ENCODE measurements around the gene RPEL1. TPM values are rescaled to one million over a fixed set of nuclear protein-coding genes. Genes with fewer than 3 reads are reported as not detected.
"Not testable (repeated sequence)": the region's sequence is repeated elsewhere in the genome, so short reads cannot be mapped to it uniquely, and the experiment has no call there.

Gene RPEL1
- total RNA-seq, 1 experiment from 2014 or later: not detected

DNA sequence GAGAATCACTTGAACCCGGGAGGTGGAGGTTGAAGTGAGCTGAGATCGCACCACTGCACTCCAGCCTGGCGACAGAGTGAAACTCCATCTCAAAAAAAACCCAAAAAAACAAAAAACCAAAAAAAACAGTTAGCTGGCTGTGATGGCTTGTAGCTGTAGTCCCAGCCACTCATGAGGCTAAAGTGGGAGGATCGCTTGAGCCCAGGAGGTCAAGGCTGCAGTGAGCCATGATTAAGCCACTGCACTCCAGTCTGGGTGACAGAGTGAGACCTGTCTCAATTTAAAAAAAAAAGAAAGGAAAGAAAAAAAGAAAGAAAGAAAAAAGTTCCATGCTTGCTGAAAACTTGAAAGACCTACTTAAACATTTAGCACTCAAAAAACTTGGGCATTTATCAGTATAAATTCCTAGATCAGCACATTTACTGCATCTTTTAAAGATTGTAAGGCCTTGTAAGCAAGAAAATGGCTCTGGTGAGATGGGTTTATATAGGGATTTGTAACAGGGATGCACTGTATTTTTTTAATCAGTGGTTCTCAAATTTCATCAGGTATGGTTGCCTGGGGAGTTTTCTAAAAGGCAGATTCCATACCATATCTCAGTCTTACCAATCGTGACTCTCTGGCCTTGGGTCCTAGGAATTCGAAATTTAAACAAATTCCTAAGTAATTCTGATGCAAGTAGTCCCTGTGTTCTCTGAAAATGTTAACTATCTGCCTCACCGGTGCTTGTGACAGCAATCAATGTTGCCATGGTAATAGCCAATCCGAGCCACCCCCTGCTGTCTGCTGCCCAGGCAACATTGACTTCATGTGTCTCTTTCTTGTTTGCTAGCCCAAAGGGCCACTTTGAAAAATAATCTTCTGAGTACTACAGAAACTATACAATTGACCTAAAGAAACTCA lies 41.1 kb upstream of the RPEL1 start:
- H4K20me1 ChIP-seq (ENCODE audit: insufficient read depth, low read depth, low read length): no peaks in the 10 kb centered on the region
- H2AFZ ChIP-seq (ENCODE audit: low read length): no peak overlapping the region
- no peak overlapping the region for H3K4me3 ChIP-seq (ENCODE audit: low read length)
- H3K27me3 ChIP-seq (ENCODE audit: low read length): no peaks in the 10 kb centered on the region
- no peaks in the 10 kb centered on the region for H3K9me2 ChIP-seq (replicated peaks; ENCODE audit: insufficient read depth, low read length)
- no peaks in the 10 kb centered on the region for H3K4me1 ChIP-seq (ENCODE audit: low read length)
- no peaks in the 10 kb centered on the region for H3K79me2 ChIP-seq (ENCODE audit: low read length)
- H3K27ac ChIP-seq (ENCODE audit: low read length): no peak overlapping the region
- H3K9ac ChIP-seq (ENCODE audit: low read length): no peak overlapping the region
- no peak for DNase-seq
- H3K36me3 ChIP-seq (ENCODE audit: insufficient read depth, low read length): no peaks in the 10 kb centered on the region
- H3K4me2 ChIP-seq (ENCODE audit: low read depth, low read length, poor library complexity, severe bottlenecking): no peak overlapping the region
- H3K9me3 ChIP-seq (ENCODE audit: low read length): no peaks in the 10 kb centered on the region

DNA sequence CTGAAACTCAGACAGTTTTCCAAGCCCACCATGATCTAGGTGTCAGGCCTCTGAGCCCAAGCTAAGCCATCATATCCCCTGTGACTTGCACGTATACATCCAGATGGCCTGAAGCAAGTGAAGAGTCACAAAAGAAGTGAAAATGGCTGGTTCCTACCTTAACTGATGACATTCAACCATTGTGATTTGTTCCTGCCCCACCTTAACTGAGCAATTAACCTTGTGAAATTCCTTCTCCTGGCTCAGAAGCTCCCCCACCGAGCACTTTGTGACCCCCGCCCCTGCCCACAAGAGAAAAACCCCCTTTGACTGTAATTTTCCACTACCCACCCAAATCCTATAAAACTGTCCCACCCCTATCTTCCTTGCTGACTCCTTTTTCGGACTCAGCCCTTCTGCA lies 40.3 kb upstream of the RPEL1 start:
- not testable (repeated sequence) for H3K79me2 ChIP-seq (ENCODE audit: low read length); H3K9me2 ChIP-seq (replicated peaks; ENCODE audit: insufficient read depth, low read length); H3K9ac ChIP-seq (ENCODE audit: low read length); H2AFZ ChIP-seq (ENCODE audit: low read length); H3K27me3 ChIP-seq (ENCODE audit: low read length); H3K27ac ChIP-seq (ENCODE audit: low read length); H3K4me3 ChIP-seq (ENCODE audit: low read length); H3K4me2 ChIP-seq (ENCODE audit: low read depth, low read length, poor library complexity, severe bottlenecking); H4K20me1 ChIP-seq (ENCODE audit: insufficient read depth, low read depth, low read length); H3K4me1 ChIP-seq (ENCODE audit: low read length); H3K9me3 ChIP-seq (ENCODE audit: low read length); DNase-seq; H3K36me3 ChIP-seq (ENCODE audit: insufficient read depth, low read length)

DNA sequence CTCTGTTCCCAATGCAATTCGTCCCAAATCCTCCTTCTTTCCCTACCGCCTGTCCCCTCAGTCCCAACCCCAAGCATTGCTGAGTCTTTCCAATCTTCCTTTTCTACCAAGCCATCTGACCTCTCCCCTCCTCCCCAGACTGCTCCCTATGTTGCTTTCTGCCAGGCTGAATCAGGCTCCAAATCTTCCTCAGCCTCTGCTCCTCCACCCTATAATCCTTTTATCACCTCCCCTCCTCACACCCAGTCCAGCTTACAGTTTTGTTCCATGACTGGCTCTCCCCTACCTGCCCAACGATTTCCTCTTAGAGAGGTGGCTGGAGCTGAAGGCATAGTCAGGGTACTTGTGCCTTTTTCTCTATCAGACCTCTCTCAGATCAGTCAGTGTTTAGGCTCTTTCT lies 39.0 kb upstream of the RPEL1 start:
- not testable (repeated sequence) for H2AFZ ChIP-seq (ENCODE audit: low read length); H3K9me2 ChIP-seq (replicated peaks; ENCODE audit: insufficient read depth, low read length); H3K4me3 ChIP-seq (ENCODE audit: low read length); H3K36me3 ChIP-seq (ENCODE audit: insufficient read depth, low read length); H3K79me2 ChIP-seq (ENCODE audit: low read length); H3K27me3 ChIP-seq (ENCODE audit: low read length); H3K27ac ChIP-seq (ENCODE audit: low read length); DNase-seq; H4K20me1 ChIP-seq (ENCODE audit: insufficient read depth, low read depth, low read length); H3K9ac ChIP-seq (ENCODE audit: low read length); H3K4me1 ChIP-seq (ENCODE audit: low read length); H3K9me3 ChIP-seq (ENCODE audit: low read length); H3K4me2 ChIP-seq (ENCODE audit: low read depth, low read length, poor library complexity, severe bottlenecking)

DNA sequence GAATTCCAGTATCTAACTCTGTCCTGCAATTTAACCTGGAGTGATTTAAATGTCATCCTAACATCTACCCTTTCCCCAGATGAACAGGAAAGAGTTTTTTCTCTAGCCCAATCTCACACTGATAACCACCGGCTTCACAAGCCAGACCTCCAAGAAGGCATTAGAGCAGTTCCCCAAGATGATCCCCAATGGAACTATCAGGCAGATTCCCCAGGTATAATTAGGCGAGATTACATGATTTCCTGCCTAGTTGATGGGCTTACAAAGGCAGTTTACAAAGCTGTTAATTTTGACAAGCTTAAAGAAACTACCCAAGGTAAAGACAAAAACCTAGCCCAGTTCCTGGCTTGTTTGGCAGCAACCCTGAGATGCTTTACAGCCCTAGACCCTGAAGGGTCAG lies 38.5 kb upstream of the RPEL1 start:
- Histone ChIP-seq H3K27me3 (ENCODE audit: low read length) (no peaks in the 10 kb centered on the region), H3K9me2 (replicated peaks; ENCODE audit: insufficient read depth, low read length) (no peaks in the 10 kb centered on the region), H3K36me3 (ENCODE audit: insufficient read depth, low read length) (no peaks in the 10 kb centered on the region), H3K4me1 (ENCODE audit: low read length) (no peaks in the 10 kb centered on the region), H3K4me2 (ENCODE audit: low read depth, low read length, poor library complexity, severe bottlenecking) (no peak overlapping the region), H3K9ac (ENCODE audit: low read length) (no peak overlapping the region), H3K9me3 (ENCODE audit: low read length) (no peaks in the 10 kb centered on the region), H3K4me3 (ENCODE audit: low read length) (no peak overlapping the region), H2AFZ (ENCODE audit: low read length) (no peak overlapping the region), H3K27ac (ENCODE audit: low read length) (no peak overlapping the region), H3K79me2 (ENCODE audit: low read length) (no peaks in the 10 kb centered on the region), H4K20me1 (ENCODE audit: insufficient read depth, low read depth, low read length) (no peaks in the 10 kb centered on the region)
- DNase-seq: no peak

DNA sequence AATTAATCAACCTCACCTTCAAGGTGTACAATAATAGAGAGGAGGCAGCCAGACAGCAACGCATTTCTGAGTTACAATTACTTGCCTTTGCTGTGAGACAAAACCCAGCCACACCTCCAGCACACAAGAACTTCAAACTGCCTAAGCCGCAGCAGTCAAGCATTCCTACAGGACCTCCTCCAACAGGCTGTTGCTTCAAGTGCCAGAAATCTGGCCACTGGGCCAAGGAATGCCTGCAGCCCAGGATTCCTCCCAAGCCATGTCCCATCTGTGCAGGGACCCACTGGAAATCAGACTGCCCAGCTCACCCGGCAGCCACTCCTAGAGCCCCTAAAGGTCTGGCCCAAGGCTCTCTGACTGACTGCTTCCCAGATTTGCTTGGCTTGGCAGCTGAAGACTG lies 38.0 kb upstream of the RPEL1 start:
- H3K36me3 ChIP-seq (ENCODE audit: insufficient read depth, low read length): not testable (repeated sequence)

DNA sequence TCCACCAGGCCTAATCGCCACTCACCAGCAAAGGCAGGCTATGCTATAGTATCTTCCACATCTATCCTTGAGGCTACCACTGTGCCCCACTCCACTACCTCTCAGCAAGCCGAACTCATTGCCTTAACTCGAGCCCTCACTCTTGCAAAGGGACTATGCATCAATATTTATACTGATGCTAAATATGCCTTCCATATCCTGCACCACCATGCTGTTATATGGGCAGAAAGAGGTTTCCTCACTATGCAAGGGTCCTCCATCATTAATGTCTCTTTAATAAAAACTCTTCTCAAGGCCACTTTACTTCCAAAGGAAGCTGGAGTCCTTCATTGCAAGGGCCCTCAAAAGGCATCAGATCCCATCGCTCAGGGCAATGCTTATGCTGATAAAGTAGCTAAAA lies 35.4 kb upstream of the RPEL1 start:
- H4K20me1 ChIP-seq (ENCODE audit: insufficient read depth, low read depth, low read length); H3K9ac ChIP-seq (ENCODE audit: low read length); H3K4me2 ChIP-seq (ENCODE audit: low read depth, low read length, poor library complexity, severe bottlenecking); H3K79me2 ChIP-seq (ENCODE audit: low read length); H3K9me3 ChIP-seq (ENCODE audit: low read length); H3K4me1 ChIP-seq (ENCODE audit: low read length); H3K9me2 ChIP-seq (replicated peaks; ENCODE audit: insufficient read depth, low read length); DNase-seq; H3K27ac ChIP-seq (ENCODE audit: low read length); H3K27me3 ChIP-seq (ENCODE audit: low read length); H2AFZ ChIP-seq (ENCODE audit: low read length); H3K4me3 ChIP-seq (ENCODE audit: low read length); H3K36me3 ChIP-seq (ENCODE audit: insufficient read depth, low read length): not testable (repeated sequence)

More for the DNA sequence above, 38.0 kb upstream of the RPEL1 start:
- H3K27me3 ChIP-seq (ENCODE audit: low read length); H3K9ac ChIP-seq (ENCODE audit: low read length); H2AFZ ChIP-seq (ENCODE audit: low read length); H3K27ac ChIP-seq (ENCODE audit: low read length); H3K4me1 ChIP-seq (ENCODE audit: low read length); DNase-seq; H3K4me2 ChIP-seq (ENCODE audit: low read depth, low read length, poor library complexity, severe bottlenecking); H3K79me2 ChIP-seq (ENCODE audit: low read length); H3K4me3 ChIP-seq (ENCODE audit: low read length); H3K9me2 ChIP-seq (replicated peaks; ENCODE audit: insufficient read depth, low read length); H4K20me1 ChIP-seq (ENCODE audit: insufficient read depth, low read depth, low read length); H3K9me3 ChIP-seq (ENCODE audit: low read length): not testable (repeated sequence)

DNA sequence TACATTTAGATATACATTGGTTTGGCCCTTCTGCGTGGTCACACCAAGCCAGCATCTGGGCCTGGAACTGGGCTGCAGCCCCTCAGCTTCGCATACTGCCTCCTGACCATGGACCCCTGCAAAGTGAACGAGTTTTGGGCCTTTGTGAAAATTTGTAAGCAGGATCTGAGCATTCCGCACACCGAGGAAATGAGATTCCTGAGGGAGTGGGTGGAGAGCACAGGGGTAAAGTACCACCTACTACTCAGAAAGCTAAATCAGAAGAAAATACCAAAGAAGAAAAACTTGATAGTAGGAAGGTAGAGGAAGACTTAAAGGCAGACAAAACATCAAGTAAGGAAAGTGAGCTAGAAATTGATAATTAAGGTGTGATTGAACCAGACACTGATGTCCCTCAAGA lies 30.1 kb upstream of the RPEL1 start:
- DNase-seq: no peak
- no peak overlapping the region for H3K4me2 ChIP-seq (ENCODE audit: low read depth, low read length, poor library complexity, severe bottlenecking)
- H3K4me1 ChIP-seq (ENCODE audit: low read length): no peaks in the 10 kb centered on the region
- H3K79me2 ChIP-seq (ENCODE audit: low read length): no peaks in the 10 kb centered on the region
- H3K36me3 ChIP-seq (ENCODE audit: insufficient read depth, low read length): no peaks in the 10 kb centered on the region
- H3K27ac ChIP-seq (ENCODE audit: low read length): no peak overlapping the region
- H4K20me1 ChIP-seq (ENCODE audit: insufficient read depth, low read depth, low read length): no peaks in the 10 kb centered on the region
- no peak overlapping the region for H3K9ac ChIP-seq (ENCODE audit: low read length)
- no peak overlapping the region for H2AFZ ChIP-seq (ENCODE audit: low read length)
- no peak overlapping the region for H3K4me3 ChIP-seq (ENCODE audit: low read length)
- H3K9me3 ChIP-seq (ENCODE audit: low read length): no peaks in the 10 kb centered on the region
- no peaks in the 10 kb centered on the region for H3K9me2 ChIP-seq (replicated peaks; ENCODE audit: insufficient read depth, low read length)
- H3K27me3 ChIP-seq (ENCODE audit: low read length): no peaks in the 10 kb centered on the region

DNA sequence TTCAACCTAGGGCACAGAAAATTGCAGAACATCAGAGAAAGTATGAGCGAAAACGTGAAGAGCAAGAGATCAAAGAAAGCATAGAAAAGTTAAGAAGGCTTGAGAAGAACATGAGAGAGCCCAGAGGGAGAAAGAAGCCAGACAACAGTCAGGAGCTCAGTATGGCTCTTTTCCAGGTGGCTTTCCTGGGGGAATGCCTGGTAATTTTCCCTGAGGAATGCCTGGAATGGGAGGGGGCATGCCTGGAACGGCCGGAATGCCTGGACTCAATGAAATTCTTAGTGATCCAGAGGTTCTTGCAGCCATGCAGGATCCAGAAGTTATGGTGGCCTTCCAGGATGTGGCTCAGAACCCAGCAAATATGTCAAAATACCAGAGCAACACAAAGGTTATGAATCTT lies 29.3 kb upstream of the RPEL1 start:
- H4K20me1 ChIP-seq (ENCODE audit: insufficient read depth, low read depth, low read length); H3K27ac ChIP-seq (ENCODE audit: low read length); H3K27me3 ChIP-seq (ENCODE audit: low read length); H2AFZ ChIP-seq (ENCODE audit: low read length); H3K4me2 ChIP-seq (ENCODE audit: low read depth, low read length, poor library complexity, severe bottlenecking); DNase-seq; H3K4me3 ChIP-seq (ENCODE audit: low read length); H3K9ac ChIP-seq (ENCODE audit: low read length); H3K36me3 ChIP-seq (ENCODE audit: insufficient read depth, low read length); H3K79me2 ChIP-seq (ENCODE audit: low read length); H3K9me2 ChIP-seq (replicated peaks; ENCODE audit: insufficient read depth, low read length); H3K9me3 ChIP-seq (ENCODE audit: low read length); H3K4me1 ChIP-seq (ENCODE audit: low read length): not testable (repeated sequence)

Measured in Karpas-422 (cell line).